H9 (cell line): ENCODE measurements around the gene SORCS2. TPM values are rescaled to one million over a fixed set of nuclear protein-coding genes. Genes with fewer than 3 reads are reported as not detected.

Source experiments
- DNase-seq: peaks from one replicate; pipeline ENCODE4 v3.0.0-alpha.2; 2017
- H2AFZ ChIP-seq: one replicate; pipeline ENCODE4 v1.6.1; 2013; ENCODE audit warnings: mild to moderate bottlenecking, low read length, control low read depth, moderate library complexity
- H2AK5ac ChIP-seq: 2 replicates; pipeline ENCODE4 v1.6.1; 2013; ENCODE audit warnings: low read length, control low read depth, mixed read lengths; ENCODE audit not compliant: insufficient read length
- H2BK120ac ChIP-seq: one replicate; pipeline ENCODE4 v1.6.1; 2013; ENCODE audit warnings: low read depth, mild to moderate bottlenecking, low read length, control low read depth, inconsistent platforms; ENCODE audit not compliant: poor library complexity, severe bottlenecking
- H2BK12ac ChIP-seq: 2 replicates; pipeline ENCODE4 v1.6.1; 2013; ENCODE audit warnings: low read length, control low read depth, mixed read lengths, low read depth; ENCODE audit not compliant: insufficient read length
- H2BK15ac ChIP-seq: 2 replicates; pipeline ENCODE4 v1.6.1; 2013; ENCODE audit warnings: low read depth, low read length, control low read depth
- H2BK20ac ChIP-seq: one replicate; pipeline ENCODE4 v1.6.1; 2013; ENCODE audit warnings: low read depth, mild to moderate bottlenecking, low read length, control low read depth, inconsistent platforms; ENCODE audit not compliant: poor library complexity, severe bottlenecking
- H2BK5ac ChIP-seq: 2 replicates; pipeline ENCODE4 v1.6.1; 2013; ENCODE audit warnings: low read length, control low read depth, mixed read lengths; ENCODE audit not compliant: insufficient read length
- H3K14ac ChIP-seq: 2 replicates; pipeline ENCODE4 v1.6.1; 2013; ENCODE audit warnings: low read length, control low read depth; ENCODE audit not compliant: insufficient read depth
- H3K18ac ChIP-seq: 2 replicates; pipeline ENCODE4 v1.6.1; 2013; ENCODE audit warnings: low read depth, mild to moderate bottlenecking, mixed read lengths, low read length, control low read depth; ENCODE audit not compliant: insufficient read length
- H3K23ac ChIP-seq: 2 replicates; pipeline ENCODE4 v1.6.1; 2013; ENCODE audit warnings: low read length, control low read depth, mixed read lengths, low read depth; ENCODE audit not compliant: insufficient read length
- H3K23me2 ChIP-seq: 2 replicates; pipeline ENCODE4 v1.6.1; 2013; ENCODE audit warnings: low read depth, mild to moderate bottlenecking, mixed read lengths, low read length, control low read depth; ENCODE audit not compliant: insufficient read length, poor library complexity, severe bottlenecking
- H3K27ac ChIP-seq: 2 replicates; pipeline ENCODE4 v1.5.1; 2013; ENCODE audit warnings: low read length, control low read depth, mixed read lengths, low read depth; ENCODE audit not compliant: insufficient read length
- H3K27me3 ChIP-seq: 2 replicates; pipeline ENCODE4 v1.6.1; 2013; ENCODE audit warnings: low read length, control low read depth, inconsistent platforms; ENCODE audit not compliant: insufficient read depth
- H3K4ac ChIP-seq: 2 replicates; pipeline ENCODE4 v1.6.1; 2013; ENCODE audit warnings: low read depth, mild to moderate bottlenecking, control low read depth, inconsistent platforms, low read length, moderate library complexity
- H3K4me1 ChIP-seq: 2 replicates; pipeline ENCODE4 v1.6.1; 2013; ENCODE audit warnings: low read length, control low read depth, inconsistent platforms; ENCODE audit not compliant: insufficient read depth
- H3K4me2 ChIP-seq: 2 replicates; pipeline ENCODE4 v1.6.1; 2013; ENCODE audit warnings: low read length, control low read depth, mixed read lengths; ENCODE audit not compliant: insufficient read length, insufficient read depth
- H3K56ac ChIP-seq: 2 replicates; pipeline ENCODE4 v1.6.1; 2013; ENCODE audit warnings: low read depth, mild to moderate bottlenecking, mixed read lengths, low read length, control low read depth; ENCODE audit not compliant: insufficient read length
- H3K79me1 ChIP-seq: 2 replicates; pipeline ENCODE4 v1.6.1; 2013; ENCODE audit warnings: low read depth, mild to moderate bottlenecking, moderate library complexity, low read length, control low read depth, inconsistent platforms; ENCODE audit not compliant: insufficient read depth, poor library complexity, severe bottlenecking
- H3K79me2 ChIP-seq: 2 replicates; pipeline ENCODE4 v1.6.1; 2013; ENCODE audit warnings: low read length, control low read depth, inconsistent platforms; ENCODE audit not compliant: insufficient read depth
- H3K9ac ChIP-seq: 2 replicates; pipeline ENCODE4 v1.6.1; 2013; ENCODE audit warnings: low read length, control low read depth, mixed read lengths; ENCODE audit not compliant: insufficient read length; ENCODE audit errors: extremely low read depth
- H3K9me3 ChIP-seq: one replicate; pipeline ENCODE4 v1.6.1; 2013; ENCODE audit warnings: low read depth, low read length, inconsistent platforms; ENCODE audit not compliant: control insufficient read depth
- H3T11ph ChIP-seq: one replicate; pipeline ENCODE4 v1.6.1; 2013; ENCODE audit warnings: mild to moderate bottlenecking, low read length, control low read depth, inconsistent platforms
- H4K20me1 ChIP-seq: one replicate; pipeline ENCODE4 v1.6.1; 2013; ENCODE audit not compliant: control insufficient read depth, insufficient read length, insufficient read depth
- H4K5ac ChIP-seq: 2 replicates; pipeline ENCODE4 v1.6.1; 2013; ENCODE audit warnings: low read depth, mild to moderate bottlenecking, mixed read lengths, low read length, control low read depth; ENCODE audit not compliant: insufficient read length
- H4K8ac ChIP-seq: replicated peaks from 2 replicates; pipeline ENCODE4 v1.6.1; 2013; ENCODE audit warnings: low read length, control low read depth, mixed read lengths, low read depth; ENCODE audit not compliant: insufficient read length
- H4K91ac ChIP-seq: 2 replicates; pipeline ENCODE4 v1.6.1; 2013; ENCODE audit warnings: low read depth, mild to moderate bottlenecking, moderate library complexity, mixed read lengths, low read length, control low read depth; ENCODE audit not compliant: insufficient read length
- H3K27ac Mint-ChIP-seq, 3 experiments: 2 replicates in 2 of 3; 3 replicates in 1 of 3; pipeline ENCODE4 v1.8.0; 2020 to 2021; ENCODE audit warnings: mixed read lengths in 3 of 3, mild to moderate bottlenecking in 1 of 3, moderate library complexity in 1 of 3
- H3K27me3 Mint-ChIP-seq: 2 replicates; pipeline ENCODE4 v1.8.0; 2021; ENCODE audit warnings: low read depth, mild to moderate bottlenecking, moderate library complexity, mixed read lengths
- H3K36me3 Mint-ChIP-seq, 3 experiments: 2 replicates in 2 of 3; 3 replicates in 1 of 3; pipeline ENCODE4 v1.8.0; 2020 to 2021; ENCODE audit warnings: low read depth in 3 of 3, mixed read lengths in 3 of 3; ENCODE audit not compliant: insufficient read depth in 1 of 3
- H3K4me1 Mint-ChIP-seq, 2 experiments: 2 replicates each; pipeline ENCODE4 v1.8.0; 2020; ENCODE audit warnings: mixed read lengths in 2 of 2
- H3K4me3 Mint-ChIP-seq, 2 experiments: 2 replicates in 1 of 2; 3 replicates in 1 of 2; pipeline ENCODE4 v1.8.0; 2020 to 2021; ENCODE audit warnings: mild to moderate bottlenecking in 2 of 2, mixed read lengths in 2 of 2, moderate library complexity in 1 of 2
- H3K9me3 Mint-ChIP-seq, 2 experiments: 2 replicates in 1 of 2; 3 replicates in 1 of 2; pipeline ENCODE4 v1.8.0; 2020; ENCODE audit warnings: mild to moderate bottlenecking in 2 of 2, mixed read lengths in 2 of 2, moderate library complexity in 1 of 2
- CTCF ChIP-seq: fragments of 200-600 bp; sonication (generic); conservative IDR thresholded peaks from 3 replicates; pipeline ENCODE4 v1.8.0; 2021; ENCODE audit warnings: antibody characterized with exemption, mild to moderate bottlenecking
- WGBS: extraction: QIAGEN DNeasy Blood & Tissue Kit; methylation state at CpG from one replicate; pipeline ENCODE4 v1.1.7; 2013; ENCODE audit warnings: missing lambda C conversion rate, low lambda C conversion rate, mixed read lengths; ENCODE audit not compliant: insufficient read length; ENCODE audit errors: extremely low coverage; 5-methylcytosine and 5-hydroxymethylcytosine counted together
- total RNA-seq: library from RNA; stranded (reverse); gene quantifications from 2 replicates; pipeline ENCODE4 v1.2.1, GENCODE V29; 2021

The SORCS2 gene
- total RNA-seq, 1 experiment from 2014 or later, result 0.57 TPM

- Histone ChIP-seq H4K8ac (no peak overlapping the region), H2BK12ac (no peak overlapping the region), H2AK5ac (no peak overlapping the region), H3T11ph (no peak overlapping the region), H2BK5ac (no peak overlapping the region), H3K14ac (no peak overlapping the region), H3K79me2 (no peaks in the 10 kb centered on the region), H3K9me3 (no peaks in the 10 kb centered on the region), H3K79me1 (no peaks in the 10 kb centered on the region), H4K20me1 (no peaks in the 10 kb centered on the region), H2BK120ac (no peak overlapping the region), H3K4ac (no peak overlapping the region), H3K27me3 (no peaks in the 10 kb centered on the region), H2BK15ac (no peak overlapping the region), H2AFZ (no peak overlapping the region), H4K5ac (no peak overlapping the region), H3K27ac (no peak overlapping the region), H3K4me2 (no peak overlapping the region), H2BK20ac (no peak overlapping the region), H3K23me2 (no peaks in the 10 kb centered on the region), H3K56ac (no peak overlapping the region), H3K9ac (no peak overlapping the region), H3K4me1 (peaks cover 2% of the 10 kb centered on the region), H3K18ac (no peak overlapping the region), H3K23ac (no peak overlapping the region), H4K91ac (no peak overlapping the region)
- no peak overlapping the region for H3K4me3 Mint-ChIP-seq
- H3K9me3 Mint-ChIP-seq, result no peaks in the 10 kb centered on the region
- TF ChIP-seq CTCF, result no peak
- DNase-seq, result no peak
- peaks cover 7% of the 10 kb centered on the region for H3K27me3 Mint-ChIP-seq
- WGBS, result no CpG with 5 or more reads among the region's 7 CpGs
- H3K27ac Mint-ChIP-seq, result peak overlapping the region in 1 of 3 experiments; percentile 80; a peak in 2 of 7 replicates
- peaks cover 22 to 30% of the 10 kb centered on the region in 2 experiments for H3K4me1 Mint-ChIP-seq
- H3K36me3 Mint-ChIP-seq, result no peaks in the 10 kb centered on the region
These were observed 397.9 kb downstream of the SORCS2 start for GRCh38 chr4:7590189-7590588.
